NCI-H1930 (cell line): ENCODE results near the gene MRPS23.
"Not testable (repeated sequence)": the region's sequence is repeated elsewhere in the genome, so short reads cannot be mapped to it uniquely, and the experiment has no call there.

Source experiments
- DNase-seq, 2 experiments: peaks; one replicate each; lab custom pipeline; 2025; lab: John Stamatoyannopoulos, UW

Gene MRPS23

DNA sequence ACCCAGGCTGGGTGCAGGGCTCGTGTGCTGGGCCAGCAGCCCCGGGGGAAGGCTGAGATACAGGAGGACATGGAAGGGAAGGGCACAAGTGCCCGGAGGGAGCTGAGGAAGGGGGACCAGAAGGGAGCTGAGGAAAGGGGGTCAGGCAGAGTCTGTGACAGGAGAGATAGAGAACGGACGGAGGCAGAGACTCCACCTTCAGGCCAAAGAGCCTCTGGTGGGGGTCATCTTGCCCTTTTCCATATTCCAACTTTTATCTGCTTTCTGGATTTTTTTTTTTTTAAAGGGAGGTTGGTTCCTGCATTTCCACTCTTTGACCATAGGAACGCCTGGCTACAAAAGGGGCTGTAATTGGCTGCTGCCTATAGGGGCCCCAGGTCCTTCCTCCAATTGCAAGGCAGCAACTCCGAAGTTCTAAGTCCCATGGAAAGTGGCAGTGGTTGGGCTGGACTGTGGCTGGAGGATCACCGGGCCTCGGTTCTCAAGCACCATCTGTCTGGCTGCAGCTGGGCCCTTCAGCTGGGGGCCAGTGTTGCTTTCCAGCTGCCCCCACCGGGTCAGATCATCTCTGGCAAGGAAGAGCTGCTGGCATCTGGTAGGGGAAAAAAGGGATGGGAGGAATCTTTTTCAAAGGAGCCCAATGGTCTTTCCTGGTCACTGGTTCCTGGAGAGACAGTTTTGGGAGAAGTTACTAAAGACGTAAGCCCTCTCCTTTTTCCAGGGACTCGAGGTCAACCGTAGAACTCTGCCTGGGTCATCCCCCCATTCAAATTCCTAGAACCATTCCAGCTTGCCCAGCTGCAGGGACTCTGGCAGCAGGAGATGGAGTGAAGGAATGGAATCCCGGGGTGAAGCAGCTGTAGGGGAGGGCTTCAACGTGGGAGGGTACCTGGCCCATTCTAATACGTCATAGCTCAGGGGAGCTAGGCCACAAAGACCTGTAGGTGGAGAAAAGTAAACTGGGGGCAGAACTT, 13.1 kb upstream of the MRPS23 start:
- DNase-seq, result no peak

DNA sequence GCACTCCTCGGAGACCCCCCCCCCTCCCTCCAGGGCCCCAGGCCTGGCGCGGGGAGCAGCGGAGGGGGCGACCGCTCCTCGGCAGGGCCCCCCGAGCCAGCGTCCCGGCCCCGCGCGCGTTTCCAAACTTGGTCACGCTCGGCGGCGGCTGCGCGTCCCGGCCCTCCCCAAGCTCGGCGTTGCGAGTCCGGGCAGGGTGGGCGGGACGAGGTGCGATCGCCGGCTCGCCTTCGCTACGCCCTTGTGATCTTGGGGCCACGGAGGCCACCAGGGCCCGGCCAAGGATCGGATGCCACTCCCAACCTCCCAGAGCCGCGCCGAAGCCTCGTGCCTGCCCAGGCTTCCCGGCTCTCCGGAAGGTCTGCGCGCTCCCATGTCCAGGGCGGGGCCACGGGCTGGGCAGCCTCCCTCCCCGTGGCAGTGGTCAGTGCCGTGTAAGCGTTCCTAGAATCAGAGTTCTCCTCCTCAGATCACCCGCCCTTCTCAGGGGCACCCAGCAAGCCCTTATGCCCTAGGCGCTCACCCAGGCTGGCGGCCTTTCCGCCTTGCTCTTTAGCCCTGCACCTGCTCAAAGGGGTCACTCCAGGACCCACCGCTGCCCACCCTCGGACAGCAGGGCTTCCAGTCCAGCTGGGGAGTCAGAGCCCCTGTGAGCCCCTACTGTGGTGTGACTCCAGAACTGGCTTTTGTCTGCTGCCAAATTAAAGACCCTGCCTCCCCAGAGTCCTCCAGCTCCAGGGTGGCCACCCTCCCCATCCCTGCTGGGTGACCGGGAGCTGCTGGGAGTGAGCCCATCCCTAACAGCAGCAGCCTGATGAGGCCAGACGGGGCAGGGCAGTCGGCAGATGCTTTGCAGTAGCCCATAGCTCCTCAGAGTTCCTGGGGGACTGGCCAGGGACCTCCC, 12.2 kb upstream of the MRPS23 start:
- no peak for DNase-seq

DNA sequence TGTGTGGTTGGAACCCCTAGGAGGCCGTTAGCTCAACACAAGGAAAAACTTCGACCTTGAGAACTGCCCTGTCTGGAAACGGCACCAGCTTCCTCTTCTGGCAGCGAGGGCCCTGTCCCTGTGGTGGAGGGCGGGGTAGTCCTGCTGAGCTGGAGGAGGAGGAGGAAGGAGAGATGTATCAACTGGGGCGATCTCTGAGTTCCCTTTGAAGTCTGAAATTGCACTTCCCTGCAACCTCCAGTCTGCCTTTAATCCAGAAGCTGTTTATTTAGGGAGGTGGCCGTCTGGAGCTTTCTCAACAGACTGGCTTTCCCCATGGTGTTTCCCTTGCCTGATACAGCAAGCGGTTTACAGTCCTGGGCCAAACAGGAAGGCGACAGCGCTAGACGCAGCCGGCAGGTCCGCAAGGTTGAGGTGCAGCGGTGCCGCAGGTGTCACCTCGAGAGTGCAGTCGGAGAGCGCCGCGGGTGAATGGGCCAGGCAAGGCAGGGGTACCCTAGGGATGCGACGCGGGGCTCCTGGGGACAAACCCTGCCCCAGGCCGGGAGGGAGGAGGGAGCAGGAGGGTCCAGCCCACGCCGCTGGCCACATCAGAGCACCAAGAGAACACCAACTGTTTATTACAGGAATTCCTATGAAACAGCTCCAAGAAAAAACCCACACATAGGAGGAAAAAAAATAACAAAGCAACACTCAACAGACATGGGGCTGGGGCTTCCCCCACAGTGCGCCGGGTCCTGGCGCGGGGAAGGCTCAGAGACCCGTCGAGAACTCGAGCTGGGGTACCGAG, 11.4 kb upstream of the MRPS23 start:
- DNase-seq, result no peak

DNA sequence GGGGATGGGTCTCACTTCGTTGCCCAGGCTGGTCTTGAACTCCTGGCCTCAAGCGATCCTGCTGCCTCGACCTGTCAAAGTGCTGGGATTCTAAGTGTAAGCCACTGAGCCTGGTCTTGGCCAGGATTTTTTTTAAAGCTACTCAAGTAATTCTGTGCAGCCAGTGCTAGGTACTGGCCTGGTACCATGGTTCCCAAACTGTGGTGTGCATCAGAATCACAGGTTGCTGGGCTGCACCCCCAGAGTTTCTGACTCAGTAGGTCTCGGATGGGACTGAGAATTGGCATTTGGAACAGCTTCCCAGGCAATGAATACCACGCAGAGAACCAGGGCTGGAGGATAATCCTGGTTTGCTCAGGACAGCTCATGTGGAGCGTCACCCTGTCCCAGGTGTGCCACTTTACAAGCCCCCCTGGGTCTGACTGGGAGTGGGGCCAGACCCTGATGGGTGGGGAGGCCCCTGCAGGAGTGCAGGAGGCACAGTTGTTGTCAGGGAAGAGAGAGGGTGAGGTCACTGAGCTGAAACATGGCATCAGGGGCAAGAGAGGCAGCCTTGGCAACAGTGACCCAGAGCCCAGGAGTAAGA, 10.7 kb upstream of the MRPS23 start:
- no peak for DNase-seq

DNA sequence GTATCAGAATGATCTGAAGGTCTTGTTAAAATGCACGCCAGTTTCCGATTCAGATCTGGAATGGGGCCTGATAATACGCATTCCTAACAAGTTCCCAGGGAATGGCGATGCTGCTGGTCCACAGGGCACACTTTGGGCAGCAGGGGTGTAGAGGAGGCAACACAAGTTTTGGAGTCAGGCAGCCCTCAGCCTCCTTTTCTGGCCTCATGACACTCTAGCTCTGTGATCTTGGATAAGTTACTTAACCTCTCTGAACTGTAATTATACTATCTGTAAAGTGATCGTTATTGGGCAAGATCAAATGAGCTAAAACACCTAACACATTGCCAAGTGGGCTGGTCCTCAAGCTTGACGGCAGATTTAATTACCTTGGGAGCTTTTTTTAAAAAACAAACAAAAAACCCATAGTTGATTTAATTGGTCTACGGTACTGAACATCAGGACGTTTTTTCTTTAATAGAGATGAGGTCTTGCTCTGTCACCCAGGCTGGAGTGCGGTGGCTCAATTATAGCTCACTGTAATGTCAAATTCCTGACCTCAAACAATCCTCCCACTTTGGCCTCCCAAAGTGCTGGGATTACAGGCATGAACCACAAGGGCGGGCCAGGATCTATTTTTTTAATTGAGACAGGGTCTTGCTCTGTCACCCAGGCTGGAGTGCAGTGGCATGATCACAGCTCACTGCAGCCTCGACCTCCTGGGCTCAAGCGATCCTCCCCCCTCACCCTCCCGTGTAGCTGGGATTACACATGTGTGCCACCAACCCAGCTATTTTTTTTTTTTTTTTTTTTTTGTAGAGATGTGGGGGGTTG, 10.0 kb upstream of the MRPS23 start:
- DNase-seq, result no peak

DNA sequence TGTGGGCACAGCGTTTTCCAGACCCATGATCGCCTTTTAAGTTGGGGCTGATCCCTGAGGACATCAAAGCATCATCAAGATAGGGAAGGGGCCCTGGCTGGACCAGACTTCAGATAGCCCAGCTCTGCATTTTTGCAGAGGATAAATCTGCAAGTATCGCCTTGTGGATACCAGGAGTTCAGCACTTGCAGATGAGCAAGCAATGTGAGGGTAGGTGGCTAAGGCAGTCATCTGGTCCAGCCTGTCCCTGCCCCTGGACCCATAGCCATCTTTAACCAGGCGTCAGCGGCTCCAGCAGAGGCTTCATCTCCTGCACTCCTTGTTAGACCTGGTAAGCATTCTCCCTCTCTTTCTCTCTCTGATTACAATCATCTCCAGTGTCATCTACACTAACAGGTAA, 9.0 kb upstream of the MRPS23 start:
- DNase-seq, result no peak

DNA sequence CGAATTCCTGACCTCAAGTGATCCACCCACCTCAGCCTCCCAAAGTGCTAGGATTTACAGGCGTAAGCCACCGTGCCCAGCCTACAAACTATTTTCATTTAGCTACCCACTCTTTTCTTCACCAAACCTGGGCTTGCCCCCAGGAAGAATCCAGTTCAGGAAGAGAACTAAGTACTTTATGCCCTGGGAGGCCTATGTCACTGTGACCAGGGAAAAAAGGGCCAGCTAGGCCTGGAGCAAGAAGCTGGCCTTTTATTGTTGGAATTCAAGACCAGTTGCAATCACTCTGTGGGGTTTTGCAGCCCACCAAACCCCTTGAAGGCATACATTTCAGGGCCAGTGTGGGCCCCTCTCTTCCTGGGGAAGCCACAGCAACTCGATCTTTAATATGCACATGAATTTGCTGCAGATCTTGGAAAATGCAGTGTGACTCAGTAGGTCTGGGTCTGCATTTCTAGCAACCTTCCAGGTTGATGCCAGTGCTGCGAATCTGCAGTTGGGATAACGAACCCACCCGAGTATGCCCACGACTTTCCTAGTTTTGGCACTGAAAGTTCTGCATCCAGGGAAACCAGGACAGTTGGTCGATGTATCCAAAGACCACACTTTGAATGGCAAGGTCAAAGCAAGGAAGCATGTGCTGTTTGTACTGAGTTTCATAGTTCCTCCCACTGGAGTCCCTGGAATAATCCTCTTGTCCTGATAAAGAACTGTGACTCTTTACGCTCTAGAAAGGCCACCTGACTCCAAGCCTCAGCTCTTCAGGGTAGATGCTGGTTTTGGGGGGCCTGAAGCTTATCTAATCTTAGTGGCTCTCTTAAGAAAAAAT, 7.2 kb upstream of the MRPS23 start:
- no peak for DNase-seq

DNA sequence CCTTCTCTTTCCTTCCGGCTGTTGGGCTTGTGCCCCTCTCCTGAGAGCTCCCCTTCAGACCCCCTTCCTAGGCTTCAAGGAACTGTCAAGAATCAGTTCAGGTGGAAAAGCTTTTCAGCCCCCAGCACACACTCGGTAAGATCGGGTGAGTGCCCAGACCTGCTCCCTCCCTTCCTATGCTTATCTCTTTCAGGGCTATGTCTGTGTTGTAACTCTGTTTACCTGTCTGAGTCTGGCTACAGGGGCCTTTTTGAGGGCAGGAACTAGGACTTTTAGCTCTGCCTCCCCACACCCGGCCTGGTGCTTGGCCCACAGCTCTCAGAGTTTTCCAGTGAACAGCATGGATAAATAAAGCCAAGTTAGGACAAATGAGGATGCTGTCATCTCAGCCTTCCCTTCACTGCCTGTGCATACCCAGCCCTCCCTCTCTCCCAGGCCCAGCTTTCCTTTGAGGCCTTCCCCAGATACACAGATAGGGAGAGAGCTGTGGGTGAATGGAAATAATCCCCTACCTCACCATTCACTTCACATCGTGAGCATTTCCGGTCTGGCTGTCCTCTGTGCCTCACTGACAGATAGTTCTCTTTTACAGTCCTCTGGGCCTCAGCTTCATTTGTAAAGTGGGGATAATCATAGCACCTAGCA, 5.7 kb upstream of the MRPS23 start:
- DNase-seq, result no peak

DNA sequence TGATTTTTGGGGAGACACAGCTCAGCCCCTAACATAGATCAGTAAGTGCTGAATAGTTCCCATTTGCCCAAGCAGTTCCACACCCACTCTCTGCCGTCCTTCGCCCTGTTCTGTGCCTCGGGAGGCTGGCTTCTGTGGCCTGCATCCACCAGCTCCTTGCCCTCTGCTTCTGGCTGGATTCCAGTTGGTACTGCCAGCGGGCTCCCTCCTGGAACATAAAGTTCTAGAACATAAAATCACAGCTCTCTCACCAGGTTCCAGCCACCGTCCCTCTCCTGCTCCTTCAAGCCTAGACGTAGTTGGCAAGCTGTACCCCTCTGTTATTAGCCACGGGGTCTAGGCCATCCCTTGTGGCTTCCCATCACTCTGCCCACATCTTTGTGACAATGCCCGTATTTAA, 3.9 kb upstream of the MRPS23 start:
- DNase-seq, result no peak

DNA sequence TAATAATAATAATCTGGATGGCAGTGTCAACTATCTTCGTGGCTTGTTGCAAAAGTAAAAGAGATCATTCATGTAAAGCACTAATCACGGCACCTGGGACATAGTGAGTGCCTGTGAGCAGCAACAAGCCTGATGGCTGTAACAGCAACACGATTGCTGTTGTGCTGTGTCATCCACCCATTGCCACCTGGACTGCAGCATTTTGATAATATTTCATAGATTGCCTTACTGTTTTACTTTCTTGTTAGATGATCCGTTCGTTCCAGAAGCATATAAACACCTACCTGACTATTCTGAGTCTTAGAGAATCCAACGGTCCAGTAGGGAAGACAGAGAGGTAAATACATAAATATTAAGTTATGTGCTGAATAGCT, 3.1 kb upstream of the MRPS23 start:
- DNase-seq, result no peak

DNA sequence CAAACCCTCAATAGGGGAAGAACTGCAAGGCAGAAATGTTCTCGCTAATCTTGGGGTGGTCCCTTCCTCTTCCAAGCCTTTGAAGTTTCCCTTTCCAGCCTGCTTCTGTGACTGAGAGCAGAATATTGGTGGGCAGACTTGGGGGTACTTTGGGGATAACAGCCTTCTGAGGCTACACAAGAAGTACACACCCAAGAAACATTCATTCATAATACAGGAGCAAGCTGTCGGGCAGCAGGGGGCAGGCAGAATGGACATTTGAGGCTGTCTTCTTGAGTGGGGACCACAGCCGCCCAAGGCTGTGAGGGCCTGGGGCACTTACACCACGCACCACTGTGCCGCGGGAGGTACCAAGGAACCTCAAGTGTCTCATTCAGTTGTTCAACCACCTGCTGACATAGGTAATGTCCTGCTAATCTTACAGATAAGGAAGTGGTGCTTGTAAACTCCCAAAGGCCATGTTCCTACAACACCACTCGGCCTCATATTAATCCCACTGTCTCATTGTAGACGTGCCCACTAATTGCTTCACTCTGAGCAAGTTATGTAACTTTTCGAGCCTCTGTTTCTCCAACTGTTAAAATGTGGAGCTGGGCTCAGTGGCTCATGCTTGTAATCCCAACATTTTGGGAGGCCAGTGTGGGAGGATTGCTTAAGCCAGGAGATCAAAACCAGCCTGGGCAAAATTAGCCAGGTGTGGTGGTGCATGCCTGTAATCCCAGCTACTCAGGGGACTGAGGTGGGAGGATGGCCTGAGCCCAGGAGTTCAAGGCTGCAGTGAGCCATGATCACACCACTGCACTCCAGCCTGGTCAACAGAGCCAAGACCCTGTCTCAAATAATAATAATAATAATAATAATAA, 2.5 kb upstream of the MRPS23 start:
- DNase-seq, result no peak

DNA sequence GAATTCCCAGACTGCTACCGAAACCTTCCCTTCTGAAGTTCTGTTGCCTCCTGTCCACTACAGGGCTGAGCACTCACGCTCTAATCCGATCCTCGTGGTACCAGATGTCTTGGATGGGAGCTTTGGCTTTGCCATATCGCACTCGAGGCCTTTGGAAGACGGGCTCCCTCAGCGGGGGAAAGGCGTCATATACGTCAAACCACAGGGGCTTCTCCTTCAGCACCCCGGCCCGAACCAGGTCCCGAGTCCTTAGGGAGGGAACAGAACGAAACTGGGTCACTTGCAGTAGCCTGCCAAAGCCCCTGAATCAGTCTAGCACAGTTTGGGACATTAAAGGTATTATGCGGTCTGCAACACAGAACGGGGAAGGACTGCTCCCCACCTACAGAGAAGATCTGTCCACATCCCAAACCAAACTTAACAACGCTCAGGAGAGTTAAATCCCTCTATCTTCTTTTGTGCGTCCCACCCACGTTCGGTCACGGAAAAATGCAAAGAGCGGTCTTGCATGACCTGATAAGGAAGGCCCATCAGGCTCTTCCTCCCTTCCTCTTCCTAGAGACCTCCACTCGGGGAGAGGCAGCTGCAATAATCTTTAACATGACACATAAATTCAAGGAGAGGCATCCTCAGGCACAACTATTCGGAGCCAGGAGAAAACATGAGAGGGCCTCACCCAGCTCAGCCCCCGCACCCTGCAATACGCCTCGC, 526 bp downstream of the MRPS23 start:
- no peak for DNase-seq

DNA sequence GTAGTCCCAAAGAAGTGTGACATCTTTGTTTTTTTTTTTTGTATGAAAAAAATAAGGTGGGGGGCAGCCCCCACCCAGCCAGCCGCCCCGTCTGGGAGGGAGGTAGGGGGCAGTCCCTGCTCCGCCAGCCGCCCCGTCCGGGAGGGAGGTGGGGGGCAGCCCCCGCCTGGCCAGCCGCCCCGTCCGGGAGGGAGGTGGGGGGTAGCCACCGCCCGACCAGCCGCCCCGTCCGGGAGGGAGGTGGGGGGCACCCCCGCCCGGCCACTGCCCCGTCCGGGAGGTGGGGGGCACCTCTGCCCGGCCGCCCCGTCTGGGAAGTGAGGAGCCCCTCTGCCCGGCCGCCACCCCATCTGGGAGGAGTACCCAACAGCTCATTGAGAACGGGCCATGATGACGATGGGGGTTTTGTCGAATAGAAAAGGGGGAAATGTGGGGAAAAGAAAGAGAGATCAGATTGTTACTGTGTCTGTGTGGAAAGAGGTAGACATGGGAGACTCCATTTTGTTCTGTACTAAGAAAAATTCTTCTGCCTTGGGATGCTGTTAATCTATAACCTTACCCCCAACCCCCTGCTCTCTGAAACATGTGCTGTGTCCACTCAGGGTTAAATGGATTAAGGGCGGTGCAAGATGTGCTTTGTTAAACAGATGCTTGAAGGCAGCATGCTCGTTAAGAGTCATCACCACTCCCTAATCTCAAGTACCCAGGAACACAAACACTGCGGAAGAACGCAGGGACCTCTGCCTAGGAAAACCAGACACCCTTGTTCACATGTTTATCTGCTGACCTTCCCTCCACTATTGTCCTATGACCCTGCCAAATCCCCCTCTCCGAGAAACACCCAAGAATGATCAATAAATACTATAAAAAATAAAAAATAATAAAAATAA, 3.5 kb downstream of the MRPS23 start:
- DNase-seq, result not testable (repeated sequence)

DNA sequence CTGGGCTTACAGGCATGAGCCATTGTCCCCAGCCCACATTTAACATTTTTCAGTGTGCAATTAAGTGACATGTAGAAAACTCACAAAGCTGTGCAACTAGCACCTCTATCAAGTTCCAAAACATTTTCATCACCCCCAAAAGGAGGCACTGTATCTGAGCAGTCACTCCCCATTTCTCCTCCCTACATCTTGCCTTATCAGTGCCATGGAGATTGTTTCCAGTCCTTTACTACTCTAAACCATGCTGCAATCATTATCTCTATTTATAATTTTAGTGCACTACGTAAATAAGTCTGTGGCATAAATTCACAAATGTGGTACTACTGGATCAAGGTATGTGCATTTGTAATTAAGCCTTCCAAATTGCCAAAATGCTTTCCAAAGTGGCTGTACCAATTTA, 7.6 kb downstream of the MRPS23 start:
- DNase-seq, result no peak

DNA sequence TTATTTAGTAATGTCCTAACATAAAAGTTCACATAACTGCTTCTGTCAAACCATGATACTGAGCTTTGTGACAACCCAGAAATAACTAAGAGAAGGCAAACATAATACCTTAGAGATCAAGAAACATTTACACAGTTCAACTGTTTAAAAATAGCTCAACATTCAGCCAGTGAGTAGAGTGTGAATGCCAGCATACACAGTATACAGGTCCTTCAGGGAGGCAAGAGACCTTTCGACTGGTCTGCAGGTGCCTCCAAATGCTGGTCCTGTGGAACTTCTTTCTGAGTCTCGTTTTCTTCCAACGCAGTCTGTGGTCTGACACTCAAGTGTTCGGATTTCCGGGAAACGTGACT, 10.3 kb downstream of the MRPS23 start:
- no peak for DNase-seq

DNA sequence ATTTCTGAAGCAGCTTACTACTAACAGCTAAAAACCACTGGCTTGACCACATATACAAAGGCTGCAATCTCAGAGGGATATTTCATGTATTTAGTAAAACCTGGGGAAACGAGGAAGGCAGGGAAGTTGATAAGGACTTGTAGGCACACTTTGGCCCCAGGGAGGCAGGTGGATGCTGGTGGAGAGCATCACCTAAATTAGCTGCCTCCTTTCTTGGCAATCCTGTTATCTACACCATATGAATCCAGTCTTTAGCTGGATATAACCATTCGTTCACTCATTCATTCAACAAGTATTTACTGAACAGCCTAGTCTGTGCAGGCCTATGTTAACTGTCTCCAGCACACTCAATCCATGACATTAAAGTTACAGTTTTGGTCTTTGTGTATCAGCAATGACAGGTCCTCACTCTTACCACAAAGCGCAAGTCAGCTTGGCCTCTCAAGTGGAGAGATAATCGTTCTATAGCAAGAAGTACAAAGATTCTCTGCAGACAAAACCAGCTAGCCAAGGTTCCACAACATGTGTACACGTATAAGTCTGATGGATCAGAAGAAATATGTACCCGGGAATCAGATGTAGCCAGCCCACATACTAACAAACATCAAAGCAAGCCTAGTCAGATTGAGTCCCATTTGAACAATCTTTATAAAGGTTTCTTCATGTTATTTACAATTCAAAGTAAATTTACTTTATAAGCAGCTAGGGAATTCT, 10.8 kb downstream of the MRPS23 start:
- DNase-seq, result no peak
